Activated T-cell treated with anti-CD3 and anti-CD28 coated beads, Interleukin-2, amount 50 U/mL, for 4 hours (primary cell): ENCODE results near the gene CRYBA4. TPM values are rescaled to one million over a fixed set of nuclear protein-coding genes. Genes with fewer than 3 reads are reported as not detected.

Source experiments
- ATAC-seq, 2 donors: fragments of 200-7000 bp; cut with Tn5 transposase; one replicate each; pipeline ENCODE4 v1.10.0; 2021
- DNase-seq: peaks from one replicate; pipeline ENCODE4 v3.0.0-alpha.2; 2020
- H3K27me3 Mint-ChIP-seq: one replicate; pipeline ENCODE4 v1.8.0; 2021; ENCODE audit warnings: low read depth, mixed read lengths
- H3K36me3 Mint-ChIP-seq: one replicate; pipeline ENCODE4 v1.8.0; 2022; ENCODE audit warnings: mixed read lengths; ENCODE audit not compliant: insufficient read depth
- H3K4me1 Mint-ChIP-seq: one replicate; pipeline ENCODE4 v1.8.0; 2021; ENCODE audit warnings: low read depth, mixed read lengths
- H3K4me3 Mint-ChIP-seq: one replicate; pipeline ENCODE4 v1.8.0; 2021; ENCODE audit warnings: mild to moderate bottlenecking, moderate library complexity, mixed read lengths
- H3K9me3 Mint-ChIP-seq: one replicate; pipeline ENCODE4 v1.8.0; 2021; ENCODE audit warnings: mixed read lengths
- total RNA-seq, 3 donors: library from RNA; stranded (reverse); gene quantifications; one replicate each; pipeline ENCODE4 v1.2.1, GENCODE V29; 2021

The CRYBA4 gene
- not detected for total RNA-seq

GRCh38 chr22:26621663-26622062, at the start of gene CRYBA4:
Gene CRYBA4, plus strand, starts transcription at chr22:26621963. Its CDS starts 634 bp downstream, at chr22:26622597.
- Mint-ChIP-seq H3K4me1 (peaks cover 2% of the 10 kb centered on the region), H3K4me3 (no peak within 1 kb of the TSS), H3K36me3 (no peaks in the 10 kb centered on the region), H3K27me3 (peaks cover 2% of the 10 kb centered on the region), H3K9me3 (no peaks in the 10 kb centered on the region)
- no peak for DNase-seq
- no peak for ATAC-seq

GRCh38 chr22:26573026-26573662, 48.6 kb upstream of the CRYBA4 start:
- H3K27me3 Mint-ChIP-seq, result no peaks in the 10 kb centered on the region
- H3K9me3 Mint-ChIP-seq, result no peaks in the 10 kb centered on the region
- no peak overlapping the region for H3K4me3 Mint-ChIP-seq
- DNase-seq, result no peak
- H3K36me3 Mint-ChIP-seq, result peaks cover 6% of the 10 kb centered on the region
- H3K4me1 Mint-ChIP-seq, result peaks cover 54% of the 10 kb centered on the region
- ATAC-seq, result no peak

DNA sequence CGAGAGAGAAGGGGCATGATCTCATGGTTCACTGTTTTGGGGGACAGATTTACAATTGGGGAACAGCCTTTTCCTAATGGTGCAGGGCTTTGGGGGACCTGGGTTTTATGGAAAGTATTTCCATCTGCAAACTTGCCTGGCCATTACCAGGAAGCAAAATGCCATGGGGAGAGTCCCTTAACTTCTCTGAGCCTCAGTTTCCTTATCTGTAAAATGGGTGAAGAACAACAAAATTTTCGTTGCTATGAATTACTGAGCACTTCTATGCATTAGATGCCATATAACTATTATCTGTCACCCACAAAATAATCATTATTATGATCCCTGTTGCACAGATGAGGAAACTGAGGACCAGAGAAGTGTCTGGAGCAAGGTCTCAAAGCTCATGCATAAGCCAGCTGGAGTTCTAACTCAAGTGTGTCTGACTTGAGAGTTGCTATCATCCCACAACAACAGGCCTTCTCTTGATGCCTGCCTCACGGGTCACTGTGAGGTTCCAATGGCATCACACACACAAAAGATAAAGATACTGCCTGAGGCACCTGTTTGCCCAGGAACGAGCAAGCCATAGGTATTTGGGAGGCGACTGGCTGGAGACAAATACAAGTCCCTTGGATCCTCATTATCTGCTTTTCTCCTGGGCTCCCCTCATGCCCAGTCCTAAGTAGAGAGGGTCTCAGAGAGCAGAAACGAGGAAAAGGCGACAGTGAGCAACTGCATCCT, 47.6 kb upstream of the CRYBA4 start:
- H3K4me1 Mint-ChIP-seq, result peaks cover 59% of the 10 kb centered on the region
- H3K27me3 Mint-ChIP-seq, result no peaks in the 10 kb centered on the region
- H3K4me3 Mint-ChIP-seq, result no peak overlapping the region
- H3K9me3 Mint-ChIP-seq, result no peaks in the 10 kb centered on the region
- peaks cover 6% of the 10 kb centered on the region for H3K36me3 Mint-ChIP-seq
- no peak for ATAC-seq
- DNase-seq, result no peak

DNA sequence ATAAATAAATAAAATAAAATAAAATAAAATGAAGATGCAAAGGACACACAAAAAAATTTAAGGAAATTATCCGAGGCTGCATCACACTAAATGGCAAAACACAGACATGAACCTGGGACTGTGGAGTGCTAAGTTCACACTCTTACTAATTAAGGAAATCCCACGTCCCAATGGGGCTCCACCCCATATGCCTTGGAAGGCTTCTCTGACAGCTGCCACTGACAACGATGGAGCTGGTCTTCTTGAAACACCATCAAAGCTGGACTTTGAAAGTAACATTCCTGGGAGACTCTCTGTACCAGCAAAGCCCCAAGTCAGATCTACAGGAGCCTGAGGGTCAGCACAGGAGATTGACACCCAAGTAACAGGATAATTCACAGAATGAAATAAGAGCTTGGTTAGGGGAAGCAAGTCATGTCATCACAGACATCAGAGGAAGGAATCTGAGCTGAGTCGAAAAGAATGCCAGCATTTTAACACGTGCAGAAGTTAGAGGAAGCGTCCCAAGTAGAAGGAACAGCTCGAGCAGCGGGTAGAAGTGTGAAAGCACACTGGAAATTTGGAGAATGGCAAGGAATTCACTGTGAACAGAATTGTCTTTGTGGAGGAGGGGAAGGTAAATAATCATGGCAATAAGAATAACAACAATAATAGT, 45.6 kb upstream of the CRYBA4 start:
- H3K4me1 Mint-ChIP-seq, result peaks cover 69% of the 10 kb centered on the region
- peaks cover 6% of the 10 kb centered on the region for H3K36me3 Mint-ChIP-seq

GRCh38 chr22:26577081-26577480, 44.7 kb upstream of the CRYBA4 start:
- no peak for DNase-seq
- no peak for ATAC-seq
- Mint-ChIP-seq H3K4me3 (no peak overlapping the region), H3K36me3 (peaks cover 3% of the 10 kb centered on the region), H3K27me3 (no peaks in the 10 kb centered on the region), H3K9me3 (no peaks in the 10 kb centered on the region), H3K4me1 (peaks cover 69% of the 10 kb centered on the region)

More for the DNA sequence above, 45.6 kb upstream of the CRYBA4 start:
- H3K4me3 Mint-ChIP-seq, result no peak overlapping the region
- no peaks in the 10 kb centered on the region for H3K27me3 Mint-ChIP-seq
- DNase-seq (no peak), ATAC-seq (no peak)
- H3K9me3 Mint-ChIP-seq, result no peaks in the 10 kb centered on the region

DNA sequence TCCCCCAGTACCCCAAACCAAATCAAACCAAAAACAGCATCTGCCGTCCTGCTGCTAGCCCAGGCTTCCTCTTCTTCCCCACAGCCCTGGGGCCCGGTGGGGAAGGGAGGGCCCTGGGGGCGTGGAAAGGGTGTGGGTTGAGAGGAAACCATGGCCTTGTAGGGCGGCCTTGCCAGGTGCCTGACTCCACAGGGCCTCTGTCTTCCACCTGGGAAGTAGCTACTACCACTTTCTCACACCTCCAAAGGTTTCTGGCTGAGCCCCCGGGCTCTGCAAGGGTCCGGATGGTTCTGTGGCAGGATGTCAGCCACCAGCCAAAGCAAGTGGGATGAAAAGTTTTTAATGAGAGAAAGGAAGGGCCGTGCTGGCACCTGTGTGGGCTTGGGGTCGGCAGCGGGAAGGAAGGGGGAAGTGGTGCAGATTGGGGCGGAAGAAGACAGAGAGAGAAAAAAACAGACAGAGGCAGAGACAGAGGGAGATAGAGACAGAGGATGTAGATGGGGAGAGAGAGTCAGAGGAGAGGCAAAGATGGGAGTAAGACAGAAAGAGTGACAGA, 42.4 kb upstream of the CRYBA4 start:
- H3K4me1 Mint-ChIP-seq, result peaks cover 58% of the 10 kb centered on the region
- H3K36me3 Mint-ChIP-seq, result peaks cover 3% of the 10 kb centered on the region
- peak; percentile 86 for ATAC-seq

DNA sequence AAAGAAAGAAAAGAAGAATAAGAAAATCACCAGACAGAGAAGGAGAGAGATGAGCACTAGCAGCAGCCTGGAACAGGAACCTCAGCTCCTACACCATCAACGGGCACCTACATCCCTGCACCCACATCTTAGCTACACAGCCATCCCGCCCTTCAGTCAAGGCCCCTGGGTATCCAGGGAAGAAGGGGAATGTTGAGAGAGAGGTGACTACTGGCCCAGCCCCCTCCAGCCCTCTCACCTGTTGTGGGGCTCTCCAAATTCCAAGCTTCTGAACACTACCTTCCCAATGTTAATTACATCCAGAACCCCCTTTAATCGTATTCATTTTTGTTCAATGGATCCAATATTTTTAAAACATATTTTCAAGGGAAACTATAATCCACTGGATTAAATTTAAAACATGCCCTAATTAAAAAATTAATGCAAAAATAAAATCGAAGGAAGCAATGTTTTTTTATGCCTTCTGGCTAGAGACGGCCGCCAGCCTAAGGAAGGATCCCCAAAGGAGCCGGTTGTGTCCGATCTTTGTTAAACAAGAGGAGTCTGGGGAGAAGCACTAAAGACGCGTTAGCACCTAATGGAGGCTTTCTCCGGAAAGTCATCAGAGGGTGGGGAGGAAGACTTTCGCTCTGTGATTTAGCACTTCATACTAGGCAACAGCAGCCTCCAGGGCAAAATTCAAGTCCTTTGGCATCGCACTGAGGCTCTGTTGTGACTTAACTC, 41.4 kb upstream of the CRYBA4 start:
- DNase-seq (no peak), ATAC-seq (no peak)
- Mint-ChIP-seq H3K9me3 (no peaks in the 10 kb centered on the region), H3K27me3 (no peaks in the 10 kb centered on the region), H3K36me3 (peaks cover 3% of the 10 kb centered on the region), H3K4me1 (peaks cover 63% of the 10 kb centered on the region), H3K4me3 (peak overlapping the region; percentile 52)

More for the DNA sequence above, 42.4 kb upstream of the CRYBA4 start:
- DNase-seq, result peak; percentile 34
- no peaks in the 10 kb centered on the region for H3K27me3 Mint-ChIP-seq
- H3K9me3 Mint-ChIP-seq, result no peaks in the 10 kb centered on the region
- H3K4me3 Mint-ChIP-seq, result peak overlapping the region; percentile 52

GRCh38 chr22:26581026-26581425, 40.7 kb upstream of the CRYBA4 start:
- H3K4me3 Mint-ChIP-seq, result no peak overlapping the region
- no peaks in the 10 kb centered on the region for H3K27me3 Mint-ChIP-seq
- H3K36me3 Mint-ChIP-seq, result peaks cover 3% of the 10 kb centered on the region
- peaks cover 65% of the 10 kb centered on the region for H3K4me1 Mint-ChIP-seq
- ATAC-seq (no peak), DNase-seq (no peak)
- H3K9me3 Mint-ChIP-seq, result no peaks in the 10 kb centered on the region

DNA sequence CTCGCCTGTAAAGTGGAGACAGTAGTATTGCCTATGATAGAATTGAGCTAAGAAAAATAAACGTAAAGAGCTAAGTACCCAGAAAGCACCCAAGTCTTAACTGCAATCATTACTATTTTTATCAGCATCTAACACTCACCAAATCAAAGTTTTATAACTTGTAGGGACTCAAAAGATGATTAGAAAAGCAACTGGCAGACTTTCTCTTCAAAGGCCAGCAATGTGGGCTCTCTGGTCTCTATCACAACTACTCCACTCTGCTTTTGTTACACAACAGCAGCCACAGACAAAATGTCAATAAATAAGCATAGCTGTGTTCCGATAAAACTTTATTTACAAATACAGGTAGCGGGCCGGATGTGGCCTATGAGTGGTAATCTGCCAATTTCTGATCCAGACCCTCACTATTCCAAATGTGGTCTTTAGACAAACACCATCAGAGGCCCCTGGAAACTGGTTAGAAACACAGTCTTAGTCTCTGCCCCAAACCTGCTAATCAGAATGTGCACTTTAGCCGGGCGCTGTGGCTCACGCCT, 40.1 kb upstream of the CRYBA4 start:
- Mint-ChIP-seq H3K4me1 (peaks cover 66% of the 10 kb centered on the region), H3K36me3 (peaks cover 3% of the 10 kb centered on the region), H3K9me3 (no peaks in the 10 kb centered on the region), H3K27me3 (no peaks in the 10 kb centered on the region), H3K4me3 (no peak overlapping the region)
- DNase-seq, result no peak
- ATAC-seq, result no peak

GRCh38 chr22:26584010-26584409, 37.8 kb upstream of the CRYBA4 start:
- DNase-seq (no peak), ATAC-seq (no peak)
- Mint-ChIP-seq H3K4me1 (peaks cover 76% of the 10 kb centered on the region), H3K27me3 (no peaks in the 10 kb centered on the region), H3K9me3 (no peaks in the 10 kb centered on the region), H3K4me3 (no peak overlapping the region), H3K36me3 (peaks cover 3% of the 10 kb centered on the region)

DNA sequence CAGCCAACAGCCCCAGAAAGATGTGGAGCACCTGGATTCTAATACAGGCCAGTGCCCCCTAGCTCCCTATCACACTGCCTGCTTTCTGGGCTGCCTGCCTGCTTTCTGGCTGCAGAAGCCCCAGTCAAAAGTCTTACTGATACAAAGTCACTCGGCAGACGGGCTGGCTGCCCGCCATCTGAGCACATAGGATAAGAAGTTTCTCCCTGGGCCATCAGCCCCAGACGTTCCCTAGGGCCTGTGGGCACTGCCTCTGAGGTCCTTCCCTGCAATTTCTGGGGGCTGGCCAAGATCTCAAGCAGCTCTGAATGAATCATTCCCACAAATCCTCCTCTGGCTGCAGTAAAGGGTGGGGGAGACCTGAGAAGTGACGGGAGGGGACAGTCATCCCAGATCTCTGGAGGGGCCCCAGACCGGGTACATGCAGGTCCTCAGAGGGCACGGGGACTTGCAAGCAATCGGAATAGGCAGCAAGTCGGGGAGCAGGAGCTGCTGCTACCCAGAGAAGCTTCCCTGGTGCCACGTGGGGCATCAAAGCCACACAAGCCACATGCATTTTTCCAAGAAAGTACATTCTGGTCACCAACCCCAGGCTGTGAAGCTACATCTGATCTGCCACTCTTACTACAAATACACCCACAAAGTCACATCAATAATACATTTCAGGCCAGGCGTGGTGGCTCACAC, 36.5 kb upstream of the CRYBA4 start:
- Mint-ChIP-seq H3K36me3 (peaks cover 3% of the 10 kb centered on the region), H3K9me3 (no peaks in the 10 kb centered on the region), H3K27me3 (no peaks in the 10 kb centered on the region), H3K4me1 (peaks cover 64% of the 10 kb centered on the region), H3K4me3 (peak overlapping the region; percentile 7)
- ATAC-seq, result no peak
- no peak for DNase-seq

- H3K9me3 Mint-ChIP-seq, result no peaks in the 10 kb centered on the region
- ATAC-seq (no peak), DNase-seq (no peak)
- H3K27me3 Mint-ChIP-seq, result no peaks in the 10 kb centered on the region
- H3K4me1 Mint-ChIP-seq, result peaks cover 55% of the 10 kb centered on the region
- peaks cover 2% of the 10 kb centered on the region for H3K36me3 Mint-ChIP-seq
- no peak overlapping the region for H3K4me3 Mint-ChIP-seq
Measured at GRCh38 chr22:26586556-26587325, 35.0 kb upstream of the CRYBA4 start.
